Common myeloid progenitor, CD34-positive (primary cell): Measurements from ENCODE around the gene RNASE12.

Experiments used
- CTCF ChIA-PET: fragments of 350-600 bp; sonication (Branson Sonifier 250); formaldehyde crosslinking; loops from one replicate; lab custom pipeline; 2021; ENCODE audit warnings: antibody characterized with exemption; lab: Charles Lee
- POLR2A ChIA-PET: fragments of 350-600 bp; sonication (Branson Sonifier 250); formaldehyde crosslinking; loops from one replicate; lab custom pipeline; 2021; ENCODE audit warnings: antibody characterized with exemption; lab: Charles Lee
- DNase-seq, 3 donors: peaks; one replicate each; pipeline versions ENCODE4 v3.0.0 to v3.0.0-alpha.2; 2013
- H3K27ac ChIP-seq, 2 experiments: 1 replicate in 1 of 2; 2 replicates in 1 of 2; pipeline ENCODE4 v1.7.0; 2013; ENCODE audit warnings: inconsistent platforms in 2 of 2, low read length in 2 of 2, mild to moderate bottlenecking in 2 of 2, low read depth in 1 of 2, moderate library complexity in 1 of 2; ENCODE audit not compliant: severe bottlenecking in 2 of 2, insufficient read depth in 1 of 2, poor library complexity in 1 of 2
- H3K27me3 ChIP-seq, 5 experiments: replicated peaks in 2 of 5; 1 replicate in 3 of 5; 2 replicates in 2 of 5; pipeline versions ENCODE4 v1.6.1 to v1.7.0; 2013; ENCODE audit warnings: low read length in 4 of 5, mild to moderate bottlenecking in 2 of 5, moderate library complexity in 2 of 5, inconsistent platforms in 1 of 5; ENCODE audit not compliant: insufficient read depth in 5 of 5, control insufficient read depth in 4 of 5
- H3K36me3 ChIP-seq, 4 experiments: 1 replicate in 2 of 4; 2 replicates in 2 of 4; pipeline versions ENCODE4 v1.6.1 to v1.7.0; 2013; ENCODE audit warnings: low read length in 3 of 4, control low read depth in 1 of 4, mild to moderate bottlenecking in 1 of 4; ENCODE audit not compliant: control insufficient read depth in 4 of 4, insufficient read depth in 4 of 4
- H3K4me1 ChIP-seq, 4 experiments: 1 replicate in 3 of 4; 2 replicates in 1 of 4; pipeline versions ENCODE4 v1.6.1 to v1.7.1; 2013; ENCODE audit warnings: low read length in 3 of 4, mild to moderate bottlenecking in 3 of 4, control low read depth in 1 of 4, inconsistent platforms in 1 of 4, moderate library complexity in 1 of 4; ENCODE audit not compliant: control insufficient read depth in 4 of 4, insufficient read depth in 4 of 4; ENCODE audit errors: control extremely low read depth in 1 of 4
- H3K4me3 ChIP-seq, 7 experiments: 1 replicate in 4 of 7; 2 replicates in 3 of 7; pipeline versions ENCODE4 v1.5.1 to v1.7.0; 2013; ENCODE audit warnings: mild to moderate bottlenecking in 7 of 7, low read length in 6 of 7, moderate library complexity in 6 of 7, inconsistent platforms in 2 of 7, low read depth in 2 of 7, control low read depth in 1 of 7; ENCODE audit not compliant: insufficient read depth in 4 of 7, control insufficient read depth in 1 of 7; ENCODE audit errors: extremely low read depth in 1 of 7
- H3K9me3 ChIP-seq, 5 experiments: 1 replicate in 4 of 5; 2 replicates in 1 of 5; pipeline versions ENCODE4 v1.6.1 to v1.7.1; 2013; ENCODE audit warnings: low read length in 4 of 5, mild to moderate bottlenecking in 2 of 5, inconsistent platforms in 1 of 5, low read depth in 1 of 5, moderate library complexity in 1 of 5; ENCODE audit not compliant: control insufficient read depth in 4 of 5, insufficient read depth in 2 of 5; ENCODE audit errors: control extremely low read depth in 1 of 5
- WGBS: methylation state at CpG from one replicate; pipeline ENCODE4 v1.1.5; 2013; ENCODE audit not compliant: insufficient coverage; 5-methylcytosine and 5-hydroxymethylcytosine counted together

Gene RNASE12

DNA sequence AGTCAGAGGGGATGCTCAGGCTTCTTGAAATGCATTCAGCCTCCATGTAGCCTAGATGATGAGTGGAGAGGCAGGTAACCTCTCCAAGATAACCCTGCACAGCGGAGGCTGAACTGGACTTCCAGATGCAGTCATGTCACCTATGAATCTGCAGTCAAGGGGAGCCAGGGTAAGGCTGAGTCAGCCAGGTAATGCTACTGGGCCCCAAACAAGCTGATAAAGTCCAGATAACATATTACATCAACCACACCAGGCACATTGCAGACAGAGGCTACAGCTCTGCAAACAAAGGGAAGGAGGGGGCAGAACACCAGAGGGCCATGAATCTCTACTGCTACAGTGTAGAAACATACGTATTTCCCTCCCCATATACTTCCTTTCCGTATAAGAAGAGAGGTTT lies 44.3 kb downstream of the RNASE12 start:
- no peaks in the 10 kb centered on the region for H3K36me3 ChIP-seq

More for the DNA sequence above, 44.3 kb downstream of the RNASE12 start:
- ChIA-PET CTCF (interaction anchor here (1.4 kb wide), 1 partner anchor 9 kb away, joined by 6 read pairs; no protein-coding TSS in a partner anchor), POLR2A (no interaction called here)
- Histone ChIP-seq H3K9me3 (no peaks in the 10 kb centered on the region), H3K27ac (no peak overlapping the region), H3K4me3 (no peak overlapping the region), H3K4me1 (no peaks in the 10 kb centered on the region), H3K27me3 (no peaks in the 10 kb centered on the region)
- no CpG with 5 or more reads among the region's 3 CpGs for WGBS
- DNase-seq = no peak
